Neutrophil (primary cell): ENCODE data around the gene CRYAA.

Experiments
- H3K27ac ChIP-seq: fragments of 200-600 bp; sonication (generic); 2 replicates; pipeline ENCODE4 v1.5.1; 2016; ENCODE audit warnings: mild to moderate bottlenecking, moderate library complexity
- H3K27me3 ChIP-seq: fragments of 200-600 bp; sonication (generic); 2 replicates; pipeline ENCODE4 v1.6.0; 2016; ENCODE audit warnings: mild to moderate bottlenecking
- H3K36me3 ChIP-seq: fragments of 200-600 bp; sonication (generic); 2 replicates; pipeline ENCODE4 v1.5.1; 2017
- H3K4me1 ChIP-seq, 2 experiments: fragments of 200-600 bp in 1 of 2; sonication (generic) in 1 of 2; 1 replicate in 1 of 2; 2 replicates in 1 of 2; pipeline versions ENCODE4 v1.5.1 to v1.6.1; 2013 to 2016; ENCODE audit warnings: low read depth in 1 of 2, low read length in 1 of 2, mild to moderate bottlenecking in 1 of 2, moderate library complexity in 1 of 2; ENCODE audit not compliant: control insufficient read depth in 1 of 2, insufficient read depth in 1 of 2
- H3K4me3 ChIP-seq, 2 experiments: fragments of 200-600 bp in 1 of 2; sonication (generic) in 1 of 2; 1 replicate in 1 of 2; 2 replicates in 1 of 2; pipeline ENCODE4 v1.5.1; 2013 to 2016; ENCODE audit warnings: low read depth in 1 of 2, low read length in 1 of 2, mild to moderate bottlenecking in 1 of 2, moderate library complexity in 1 of 2
- H3K9me3 ChIP-seq: fragments of 200-600 bp; sonication (generic); 2 replicates; pipeline ENCODE4 v1.5.1; 2016
- CTCF ChIP-seq: fragments of 200-600 bp; sonication (generic); IDR thresholded peaks from 2 replicates; pipeline ENCODE4 v1.5.1; 2016; ENCODE audit warnings: antibody characterized with exemption

CRYAA gene

GRCh38 chr21:43190951-43191350 lies 22.1 kb downstream of the CRYAA start:
- Histone ChIP-seq H3K27me3 (peaks cover 20% of the 10 kb centered on the region), H3K4me1 (no peaks in the 10 kb centered on the region), H3K36me3 (no peaks in the 10 kb centered on the region), H3K27ac (no peak overlapping the region), H3K9me3 (no peaks in the 10 kb centered on the region), H3K4me3 (no peak overlapping the region)
- TF ChIP-seq CTCF: no peak

GRCh38 chr21:43191521-43191920 lies 22.7 kb downstream of the CRYAA start:
- Histone ChIP-seq H3K36me3 (no peaks in the 10 kb centered on the region), H3K27me3 (peaks cover 20% of the 10 kb centered on the region), H3K9me3 (no peaks in the 10 kb centered on the region), H3K4me1 (no peaks in the 10 kb centered on the region), H3K4me3 (no peak overlapping the region), H3K27ac (no peak overlapping the region)
- TF ChIP-seq CTCF: no peak

GRCh38 chr21:43191971-43192370 lies 23.2 kb downstream of the CRYAA start:
- no peak overlapping the region for H3K4me3 ChIP-seq

GRCh38 chr21:43192501-43193081 lies 23.8 kb downstream of the CRYAA start:
- H3K4me1 ChIP-seq: no peaks in the 10 kb centered on the region
- H3K27me3 ChIP-seq: peaks cover 20% of the 10 kb centered on the region
- no peaks in the 10 kb centered on the region for H3K9me3 ChIP-seq
- no peak overlapping the region for H3K27ac ChIP-seq
- no peak for TF ChIP-seq CTCF
- H3K36me3 ChIP-seq: no peaks in the 10 kb centered on the region
- H3K4me3 ChIP-seq: no peak overlapping the region

More at GRCh38 chr21:43191971-43192370, 23.2 kb downstream of the CRYAA start:
- Histone ChIP-seq H3K27me3 (peaks cover 20% of the 10 kb centered on the region), H3K27ac (no peak overlapping the region), H3K36me3 (no peaks in the 10 kb centered on the region), H3K4me1 (no peaks in the 10 kb centered on the region), H3K9me3 (no peaks in the 10 kb centered on the region)
- no peak for TF ChIP-seq CTCF

- TF ChIP-seq CTCF: no peak
- H3K27me3 ChIP-seq: peaks cover 20% of the 10 kb centered on the region
- H3K9me3 ChIP-seq: no peaks in the 10 kb centered on the region
Measured at GRCh38 chr21:43193088-43193650, 24.4 kb downstream of the CRYAA start.

More at GRCh38 chr21:43193088-43193650, 24.4 kb downstream of the CRYAA start:
- H3K4me1 ChIP-seq: no peaks in the 10 kb centered on the region
- H3K36me3 ChIP-seq: no peaks in the 10 kb centered on the region
- H3K4me3 ChIP-seq: no peak overlapping the region
- no peak overlapping the region for H3K27ac ChIP-seq
